Duodenal mucosa (tissue), 2 donors: ENCODE measurements around the gene IPO11.
A peak's percentile ranks its signal among the peaks of the same experiment; 100 is the strongest.

Experiments
- H3K27ac ChIP-seq: one replicate; pipeline ENCODE4 v1.7.0; 2013; ENCODE audit warnings: low read depth, low read length
- H3K27me3 ChIP-seq, 2 donors: one replicate each; pipeline ENCODE4 v1.7.0; 2013; ENCODE audit warnings: low read length in 2 of 2, control low read depth in 1 of 2; ENCODE audit not compliant: insufficient read depth in 2 of 2, control insufficient read depth in 1 of 2
- H3K36me3 ChIP-seq, 2 donors: one replicate each; pipeline ENCODE4 v1.7.0; 2013; ENCODE audit warnings: low read length in 2 of 2, control low read depth in 1 of 2; ENCODE audit not compliant: insufficient read depth in 2 of 2, control insufficient read depth in 1 of 2
- H3K4me1 ChIP-seq, 2 donors: one replicate each; pipeline ENCODE4 v1.7.0; 2013; ENCODE audit warnings: low read length in 2 of 2, control low read depth in 1 of 2; ENCODE audit not compliant: insufficient read depth in 2 of 2, control insufficient read depth in 1 of 2
- H3K4me3 ChIP-seq, 2 donors: one replicate each; pipeline ENCODE4 v1.7.0; 2013; ENCODE audit warnings: low read length in 2 of 2, low read depth in 1 of 2
- H3K9ac ChIP-seq, 2 donors: one replicate each; pipeline ENCODE4 v1.7.0; 2013; ENCODE audit warnings: low read length in 2 of 2, low read depth in 1 of 2
- H3K9me3 ChIP-seq, 2 donors: one replicate each; pipeline ENCODE4 v1.7.0; 2013; ENCODE audit warnings: low read length in 2 of 2, control low read depth in 1 of 2; ENCODE audit not compliant: control insufficient read depth in 1 of 2

IPO11 gene

GRCh38 chr5:62386824-62387223, 25.7 kb upstream of the IPO11 start:
- H3K4me1 ChIP-seq = no peaks in the 10 kb centered on the region
- no peaks in the 10 kb centered on the region for H3K27me3 ChIP-seq
- H3K9me3 ChIP-seq = no peaks in the 10 kb centered on the region
- no peak overlapping the region for H3K27ac ChIP-seq
- no peak overlapping the region for H3K4me3 ChIP-seq
- H3K9ac ChIP-seq = no peak overlapping the region
- H3K36me3 ChIP-seq = peaks cover 20 to 52% of the 10 kb centered on the region in 2 donors

- Histone ChIP-seq H3K27ac (no peak overlapping the region), H3K27me3 (no peaks in the 10 kb centered on the region), H3K4me3 (no peak overlapping the region), H3K9me3 (no peaks in the 10 kb centered on the region), H3K9ac (no peak overlapping the region), H3K4me1 (no peaks in the 10 kb centered on the region), H3K36me3 (peaks cover 4 to 53% of the 10 kb centered on the region in 2 donors)
These were observed 17.2 kb upstream of the IPO11 start for GRCh38 chr5:62395210-62395950.

DNA sequence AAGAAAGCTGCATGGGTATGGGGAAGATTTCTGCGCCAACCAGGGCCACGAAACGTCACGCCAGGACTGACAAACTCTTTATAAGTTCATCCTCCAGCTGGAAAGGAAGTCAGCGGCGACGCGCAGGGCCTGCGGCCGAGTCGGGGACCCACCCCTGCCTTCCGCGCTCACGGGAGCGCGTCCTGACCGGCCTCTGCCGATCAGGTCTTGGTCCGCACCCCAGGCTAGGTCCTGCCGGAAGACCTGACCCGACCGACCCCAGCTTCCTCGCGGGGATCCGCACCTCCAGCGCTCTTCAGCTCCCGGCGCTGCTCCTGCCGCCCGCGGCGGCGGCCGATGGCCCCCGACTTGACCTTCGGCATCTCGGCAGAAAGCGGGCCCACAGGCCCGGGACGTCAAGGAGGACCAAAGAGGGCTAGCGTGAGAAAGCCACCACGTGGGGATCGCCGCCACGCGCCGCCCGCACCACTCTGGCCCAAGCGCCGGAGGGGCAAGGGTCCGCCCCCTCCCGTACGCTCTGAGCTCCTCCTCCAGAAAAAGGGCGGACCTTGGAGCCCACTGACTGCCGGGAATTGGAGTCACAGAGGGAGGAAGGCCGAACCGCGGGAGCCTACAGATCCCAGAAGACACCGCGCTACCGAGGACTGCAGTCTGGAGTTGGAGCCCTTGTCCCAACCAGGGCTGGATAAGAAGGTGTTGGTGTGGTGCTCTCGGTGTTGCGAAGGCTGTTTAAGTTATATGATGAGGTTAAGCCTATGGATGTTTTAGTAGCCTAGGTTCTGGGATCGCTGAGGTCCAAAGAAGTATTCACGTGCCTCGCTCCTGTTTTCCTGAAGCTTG, 8.9 kb upstream of the IPO11 start, which contains the start of gene DIMT1:
DIMT1 (minus strand) TSS at position 495 of the 840 bp plus-strand sequence; CDS start at position 362, 133 bp downstream.
- Histone ChIP-seq H3K9ac (peak within 1 kb of the TSS; percentile 89 to 95), H3K27ac (peak within 1 kb of the TSS; percentile 92), H3K36me3 (peaks cover 2 to 18% of the 10 kb centered on the region in 2 donors), H3K27me3 (no peaks in the 10 kb centered on the region), H3K9me3 (no peaks in the 10 kb centered on the region), H3K4me3 (peak within 1 kb of the TSS; percentile 97 to 99), H3K4me1 (peaks cover 9 to 14% of the 10 kb centered on the region in 2 donors)

- H3K27ac ChIP-seq = no peak overlapping the region
- H3K4me3 ChIP-seq = peak overlapping the region; percentile 97 to 100
- peaks cover 9 to 15% of the 10 kb centered on the region in 2 donors for H3K4me1 ChIP-seq
- no peaks in the 10 kb centered on the region for H3K27me3 ChIP-seq
- no peaks in the 10 kb centered on the region for H3K9me3 ChIP-seq
- H3K9ac ChIP-seq = peak overlapping the region in 1 of 2 donors; percentile 78
- peaks cover 0 to 4% of the 10 kb centered on the region in 2 donors for H3K36me3 ChIP-seq
These were observed 1.1 kb downstream of the IPO11 start for GRCh38 chr5:62413711-62414110.

DNA sequence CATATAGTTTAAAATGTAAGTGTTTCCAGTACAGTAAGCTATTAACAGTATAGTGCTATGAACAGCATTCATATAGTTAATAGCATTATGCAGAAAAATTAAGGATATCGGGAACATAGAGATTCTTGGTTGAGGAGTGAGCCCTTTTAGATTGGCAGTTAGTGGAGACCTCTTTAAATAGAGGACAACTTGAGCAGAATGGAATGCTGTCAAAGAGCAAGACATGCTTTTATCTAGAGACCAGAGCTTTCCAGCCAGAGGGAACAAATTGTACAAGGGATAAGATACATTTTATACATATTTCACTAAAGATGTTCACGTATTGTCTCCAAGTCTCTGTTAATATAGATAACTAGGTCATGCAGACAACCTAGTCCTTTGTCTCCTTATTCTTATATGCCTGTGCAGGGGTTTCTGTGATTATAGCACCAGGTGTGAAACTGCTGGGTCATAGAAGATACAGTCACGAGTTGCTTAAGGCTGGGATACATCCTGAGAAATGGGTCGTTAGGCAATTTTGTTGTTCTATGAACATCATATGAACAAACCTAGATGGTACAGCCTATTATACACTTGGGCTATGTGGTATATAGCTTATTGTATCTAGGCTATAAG, 6.0 kb downstream of the IPO11 start:
- peaks cover 0 to 4% of the 10 kb centered on the region in 2 donors for H3K36me3 ChIP-seq

GRCh38 chr5:62419609-62420008, 7.0 kb downstream of the IPO11 start:
- Histone ChIP-seq H3K27ac (no peak overlapping the region), H3K4me1 (no peaks in the 10 kb centered on the region), H3K36me3 (peaks cover 0 to 4% of the 10 kb centered on the region in 2 donors), H3K9me3 (no peaks in the 10 kb centered on the region), H3K9ac (no peak overlapping the region), H3K4me3 (no peak overlapping the region), H3K27me3 (no peaks in the 10 kb centered on the region)

More for the DNA sequence above, 6.0 kb downstream of the IPO11 start:
- no peaks in the 10 kb centered on the region for H3K27me3 ChIP-seq
- H3K27ac ChIP-seq = no peak overlapping the region
- no peak overlapping the region for H3K4me3 ChIP-seq
- H3K4me1 ChIP-seq = peaks cover 4% of the 10 kb centered on the region in 2 donors
- H3K9me3 ChIP-seq = no peaks in the 10 kb centered on the region
- H3K9ac ChIP-seq = no peak overlapping the region

- Histone ChIP-seq H3K9ac (no peak overlapping the region), H3K27ac (no peak overlapping the region), H3K4me3 (no peak overlapping the region), H3K4me1 (no peaks in the 10 kb centered on the region), H3K27me3 (no peaks in the 10 kb centered on the region), H3K9me3 (no peaks in the 10 kb centered on the region), H3K36me3 (peaks cover 0 to 4% of the 10 kb centered on the region in 2 donors)
These were observed 8.9 kb downstream of the IPO11 start for GRCh38 chr5:62421414-62421813.

DNA sequence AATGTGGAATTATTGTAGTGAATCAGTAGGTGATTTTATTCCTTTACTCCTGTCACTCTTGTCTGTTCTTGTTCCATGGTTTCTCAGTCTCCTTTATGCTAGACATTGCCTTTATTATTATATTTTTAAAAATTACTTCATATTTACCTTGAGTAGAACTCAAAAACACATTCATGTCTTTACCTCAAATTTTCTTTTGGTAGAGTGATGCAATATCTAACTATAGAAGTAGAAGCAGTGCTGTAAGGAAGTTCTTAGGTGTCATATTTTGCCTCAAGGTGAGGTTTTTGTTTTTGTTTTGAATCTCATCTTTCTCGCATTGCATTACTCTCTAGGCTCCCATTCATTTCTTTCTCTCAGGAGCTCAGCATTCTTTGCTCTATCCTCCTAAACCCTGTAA, 12.2 kb downstream of the IPO11 start:
- no peak overlapping the region for H3K27ac ChIP-seq
- no peak overlapping the region for H3K9ac ChIP-seq
- no peaks in the 10 kb centered on the region for H3K27me3 ChIP-seq
- no peak overlapping the region for H3K4me3 ChIP-seq
- H3K36me3 ChIP-seq = no peaks in the 10 kb centered on the region
- H3K9me3 ChIP-seq = no peaks in the 10 kb centered on the region
- no peaks in the 10 kb centered on the region for H3K4me1 ChIP-seq

DNA sequence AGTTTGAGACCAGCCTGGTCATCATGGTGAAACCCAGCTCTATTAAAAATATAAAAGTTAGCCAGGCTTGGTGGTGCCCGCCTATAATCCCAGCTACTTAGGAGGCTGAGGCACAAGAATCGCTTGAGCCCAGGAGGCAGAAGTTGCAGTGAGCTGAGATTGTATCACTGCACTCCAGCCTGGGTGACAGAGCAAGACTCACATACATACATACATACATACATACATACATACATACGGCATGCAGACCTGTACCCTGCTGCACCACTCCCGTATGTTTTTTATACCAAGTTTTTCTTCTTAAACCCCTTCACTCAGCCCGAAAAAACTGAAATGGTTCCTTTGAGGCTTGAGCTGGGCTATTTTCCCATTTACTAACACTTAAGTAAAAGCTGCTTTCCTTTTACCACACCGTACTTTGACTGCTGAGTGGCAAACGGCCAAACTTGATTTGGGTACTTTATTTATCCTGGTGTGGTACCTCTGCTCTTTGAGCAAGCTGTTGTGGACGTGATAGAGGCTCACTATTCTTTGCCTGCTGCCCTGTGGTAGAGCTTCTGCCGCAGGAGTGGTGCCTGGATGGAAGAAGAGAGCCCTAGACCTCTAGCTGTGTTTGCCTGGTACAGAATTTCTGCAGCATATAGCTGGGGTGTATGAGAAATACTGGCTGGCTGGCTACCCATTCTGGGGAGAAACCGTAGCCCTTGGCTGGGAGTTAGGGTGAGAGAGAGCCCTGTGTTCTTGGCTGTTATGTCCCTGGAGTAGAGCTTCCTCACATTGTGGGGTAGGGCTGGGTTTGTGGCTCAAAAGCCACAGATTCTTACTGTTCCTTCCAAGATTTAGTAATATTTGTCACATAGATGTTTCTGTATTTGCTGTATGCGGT, 19.4 kb downstream of the IPO11 start:
- Histone ChIP-seq H3K27me3 (no peaks in the 10 kb centered on the region), H3K9ac (no peak overlapping the region), H3K36me3 (peaks cover 0 to 3% of the 10 kb centered on the region in 2 donors), H3K27ac (no peak overlapping the region), H3K9me3 (no peaks in the 10 kb centered on the region), H3K4me3 (no peak overlapping the region), H3K4me1 (peaks cover 0 to 11% of the 10 kb centered on the region in 2 donors)
